Heart right ventricle (tissue), 16 donors: ENCODE measurements around the gene NUDT22. TPM values are rescaled to one million over a fixed set of nuclear protein-coding genes. Genes with fewer than 3 reads are reported as not detected.

Experiments used
- ATAC-seq, 8 donors: fragments of 200-7000 bp; cut with Tn5 transposase; one replicate each; pipeline ENCODE4 v1.9.1; 2020; ENCODE audit warnings: mild to moderate bottlenecking in 8 of 8, moderate library complexity in 8 of 8, moderate number of reproducible peaks in 1 of 8
- DNase-seq, 2 donors: peaks; one replicate each; pipeline ENCODE4 v3.0.0-alpha.2; 2020
- H3K27ac ChIP-seq, 10 donors: fragments of 200-600 bp; sonication (generic) in 2 of 10; one replicate each; pipeline versions ENCODE4 v1.5.0 to v1.8.0; 2020 to 2022; ENCODE audit warnings: mild to moderate bottlenecking in 3 of 10
- H3K27me3 ChIP-seq, 7 donors: fragments of 200-600 bp; one replicate each; pipeline ENCODE4 v1.8.0; 2021 to 2022; ENCODE audit warnings: mild to moderate bottlenecking in 2 of 7
- H3K36me3 ChIP-seq, 9 donors: fragments of 200-600 bp; sonication (generic) in 1 of 9; one replicate each; pipeline versions ENCODE4 v1.5.0 to v1.8.0; 2020 to 2022; ENCODE audit warnings: mild to moderate bottlenecking in 2 of 9
- H3K4me1 ChIP-seq, 9 donors: fragments of 200-600 bp; sonication (generic) in 1 of 9; one replicate each; pipeline versions ENCODE4 v1.5.0 to v1.8.0; 2020 to 2022; ENCODE audit warnings: mild to moderate bottlenecking in 4 of 9
- H3K4me3 ChIP-seq, 10 donors: fragments of 200-600 bp; sonication (generic) in 2 of 10; one replicate each; pipeline versions ENCODE4 v1.5.0 to v1.8.0; 2020 to 2022; ENCODE audit warnings: mild to moderate bottlenecking in 7 of 10, moderate library complexity in 2 of 10
- H3K9me3 ChIP-seq, 11 donors: fragments of 200-600 bp in 10 of 11; sonication (generic) in 2 of 11; one replicate each; pipeline versions ENCODE4 v1.5.0 to v1.8.0; 2013 to 2022; ENCODE audit warnings: mild to moderate bottlenecking in 2 of 11, control low read depth in 1 of 11, moderate library complexity in 1 of 11
- CTCF ChIP-seq, 9 donors: fragments of 200-600 bp; sonication (generic) in 2 of 9; IDR thresholded peaks; one replicate each; pipeline versions ENCODE4 v1.5.0 to v1.8.0; 2021 to 2022; ENCODE audit warnings: antibody characterized with exemption in 9 of 9, mild to moderate bottlenecking in 5 of 9, moderate library complexity in 1 of 9
- WGBS, 2 donors: extraction: QIAGEN DNeasy Blood & Tissue Kit; methylation state at CpG; one replicate each; pipeline ENCODE4 v1.1.7; 2013; ENCODE audit warnings: inconsistent platforms in 1 of 2; 5-methylcytosine and 5-hydroxymethylcytosine counted together
- intact Hi-C, 10 donors: fragments of 100-400 bp; cut with DNase I; formaldehyde crosslinking; loops; one replicate each; pipeline versions ENCODE4 v1.11.1 to v1.14.2; 2022
- polyA plus RNA-seq, 2 donors: library from polyadenylated mRNA; stranded (reverse); fragments of 200-250 nt; gene quantifications; one replicate each; pipeline ENCODE4 v1.2.3, GENCODE V29; 2013
- total RNA-seq, 10 donors: library from RNA; stranded (reverse); fragmentation: NEBNext Ultra II Directional in 3 of 10; extraction: Animal tissue kit (Norgen Biotek cat#: 25700) in 3 of 10; gene quantifications; one replicate each; pipeline versions ENCODE4 v1.2.1 to v1.2.4, GENCODE V29; 2021 to 2023
- donor health status: Arrhythmogenic right ventricular cardiomyopathy.
- donor health status: ischemic (EF 13 %, LVEDD 7.1; RV severe dilation, severe dysfunction).
- donor health status: healthy with polysubstance abuse.
- donor health status: DM: no; HTN: yes; CAD: no.
- donor health status: DM: no; HTN: no; CAD: no.
- donor health status: ischemic (EF 25% LVEDD 6.9; RV normal size, moderate dysfunction).
- donor health status: ischemic (EF 25% LVEDD 5.7; RV mildly dilated, moderate dysfunction).
- donor health status: healthy.
- donor health status: DM: yes; HTN: yes; CAD: no.
- donor health status: Ischemic cardiomyopathy.
- donor health status: ischemic (EF 35%, LVEDD 5.7; RV mildly dilated, moderate dysfunction).
- donor health status: nonischemic (EF 11% LVEDD 7.7; RV severe dilation, severe dysfunction).
- donor health status: DM: yes; HTN: yes; CAD: no.
- donor health status: PGD.
- donor health status: ischemic (EF 29% LVEDD 5.4; RV normal size, mild dysfunction).
- donor health status: nonischemic (EF 23%, LVEDD 6.1; RV moderate dilation, normal function).

NUDT22 gene
- total and polyA plus RNA-seq, 12 donors, result 57.3 to 95.2 (median 72.6) TPM

DNA sequence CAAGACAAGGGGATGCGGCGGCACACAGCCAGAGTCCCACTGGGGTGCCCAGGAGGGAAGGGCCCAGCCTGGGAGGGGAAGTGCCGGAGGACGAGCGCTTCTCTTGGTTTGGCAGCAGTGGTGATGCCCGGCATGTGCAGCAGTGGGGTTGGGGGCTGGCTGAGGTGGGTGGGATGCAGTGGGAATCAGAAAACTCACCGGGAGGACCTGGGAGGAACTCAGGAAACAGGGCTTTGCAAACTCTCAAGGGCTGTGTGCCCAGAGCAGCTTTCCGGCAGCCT lies 16.6 kb upstream of the NUDT22 start:
- Histone ChIP-seq H3K27me3 (no peaks in the 10 kb centered on the region), H3K4me3 (no peak overlapping the region), H3K36me3 (peaks cover 0 to 71% (median 8%) of the 10 kb centered on the region in 9 donors), H3K9me3 (no peaks in the 10 kb centered on the region), H3K4me1 (peaks cover 7 to 50% (median 35%) of the 10 kb centered on the region in 9 donors), H3K27ac (peak overlapping the region in 1 of 10 donors; percentile 93)
- DNase-seq (no peak), ATAC-seq (no peak)
- intact Hi-C loops, result loop anchor here in 3 of 10 donors (5.0 kb wide), 2 partner anchors 88 to 93 kb away; partner anchors contain the start of gene CATSPERZ (in 1 of the 3)
- WGBS, 2 donors, result 86 to 93% methylated on average over 8 of the region's 8 CpGs
- no peak for TF ChIP-seq CTCF (IDR thresholded peaks at IDR 0.05)

GRCh38 chr11:64210301-64211020 lies 15.6 kb upstream of the NUDT22 start:
- intact Hi-C loops, result no loop called here
- peaks cover 4 to 41% (median 27%) of the 10 kb centered on the region in 9 donors for H3K4me1 ChIP-seq
- WGBS, 2 donors, result 95% methylated on average over 23 to 24 of the region's 24 CpGs
- no peak overlapping the region for H3K27ac ChIP-seq
- no peaks in the 10 kb centered on the region for H3K27me3 ChIP-seq
- ATAC-seq, result no peak
- TF ChIP-seq CTCF (IDR thresholded peaks at IDR 0.05), result no peak
- H3K36me3 ChIP-seq, result peaks cover 0 to 71% (median 8%) of the 10 kb centered on the region in 9 donors
- no peaks in the 10 kb centered on the region for H3K9me3 ChIP-seq
- H3K4me3 ChIP-seq, result no peak overlapping the region
- DNase-seq, result no peak

DNA sequence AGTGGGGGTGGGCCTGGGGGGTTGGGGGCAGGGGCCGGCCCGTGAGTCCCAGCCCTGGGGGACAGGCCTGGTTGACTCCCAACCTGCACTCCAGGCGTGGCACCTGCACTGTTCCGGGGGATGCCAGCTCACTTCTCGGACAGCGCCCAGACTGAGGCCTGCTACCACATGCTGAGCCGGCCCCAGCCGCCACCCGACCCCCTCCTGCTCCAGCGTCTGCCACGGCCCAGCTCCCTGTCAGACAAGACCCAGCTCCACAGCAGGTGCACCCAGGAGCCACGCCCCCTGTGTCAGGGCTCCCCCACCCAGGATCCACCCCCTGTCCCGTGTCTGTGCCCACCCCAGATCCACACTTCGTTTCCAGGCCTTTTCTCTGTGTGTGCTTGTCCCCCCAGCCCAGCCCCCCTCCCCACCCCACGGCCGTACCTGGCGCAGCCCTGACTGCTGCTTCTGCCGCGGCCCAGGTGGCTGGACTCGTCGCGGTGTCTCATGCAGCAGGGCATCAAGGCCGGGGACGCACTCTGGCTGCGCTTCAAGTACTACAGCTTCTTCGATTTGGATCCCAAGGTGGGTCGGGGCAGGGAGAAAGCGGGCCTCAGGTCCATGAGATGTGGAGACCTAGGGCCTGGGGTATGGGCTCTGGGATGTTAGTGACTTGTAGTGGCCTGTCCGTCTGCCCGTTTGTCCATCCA lies 14.7 kb upstream of the NUDT22 start:
- no peak for ATAC-seq

DNA sequence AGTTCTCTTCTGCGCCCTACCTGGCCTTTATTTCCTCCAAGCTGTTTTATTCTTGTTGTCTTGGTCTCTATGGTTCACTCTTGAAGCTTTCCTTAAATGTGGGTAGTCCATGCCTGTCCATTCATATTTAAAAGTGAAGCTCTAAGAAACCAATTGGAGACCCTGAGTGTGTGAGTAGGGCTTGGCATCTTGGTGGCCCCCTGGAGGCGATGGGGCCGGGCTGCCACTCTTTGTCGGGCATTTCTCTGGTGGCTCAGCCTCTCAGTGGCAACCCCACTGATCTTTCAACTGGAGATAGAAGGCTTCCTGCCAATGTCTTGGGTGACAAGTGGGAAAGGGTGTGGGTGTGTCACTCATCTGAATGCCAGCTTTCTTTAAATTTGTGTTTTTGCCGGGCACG lies 9.2 kb upstream of the NUDT22 start:
- DNase-seq, result no peak

More for the DNA sequence above, 14.7 kb upstream of the NUDT22 start:
- 91% methylated on average over 29 to 30 of the region's 30 CpGs for WGBS, 2 donors
- H3K36me3 ChIP-seq, result peaks cover 0 to 78% (median 0%) of the 10 kb centered on the region in 9 donors
- no peak for TF ChIP-seq CTCF (IDR thresholded peaks at IDR 0.05)
- no peaks in the 10 kb centered on the region for H3K9me3 ChIP-seq
- no peak for DNase-seq
- H3K27ac ChIP-seq, result no peak overlapping the region
- peaks cover 4 to 32% (median 22%) of the 10 kb centered on the region in 9 donors for H3K4me1 ChIP-seq
- intact Hi-C loops, result no loop called here
- H3K4me3 ChIP-seq, result no peak overlapping the region
- no peaks in the 10 kb centered on the region for H3K27me3 ChIP-seq

More for the DNA sequence above, 9.2 kb upstream of the NUDT22 start:
- no peak for TF ChIP-seq CTCF (IDR thresholded peaks at IDR 0.05)
- Histone ChIP-seq H3K27ac (no peak overlapping the region), H3K36me3 (peaks cover 0 to 94% (median 0%) of the 10 kb centered on the region in 9 donors), H3K27me3 (no peaks in the 10 kb centered on the region), H3K4me1 (peaks cover 0 to 3% (median 0%) of the 10 kb centered on the region in 9 donors), H3K9me3 (no peaks in the 10 kb centered on the region), H3K4me3 (no peak overlapping the region)
- 86 to 88% methylated on average over 6 of the region's 6 CpGs for WGBS, 2 donors
- intact Hi-C loops, result no loop called here
- no peak for ATAC-seq
